Measurements from ENCODE around the gene LPA. TPM values are rescaled to one million over a fixed set of nuclear protein-coding genes. Genes with fewer than 3 reads are reported as not detected.
"Not testable (repeated sequence)": the region's sequence is repeated elsewhere in the genome, so short reads cannot be mapped to it uniquely, and the experiment has no call there.

The LPA gene
- total RNA-seq, 2 experiments from 2014 or later: not detected

- no peak for TF ChIP-seq CTCF (IDR thresholded peaks at IDR 0.05)
- DNase-seq: no peak
- no peak overlapping the region for H3K4me3 Mint-ChIP-seq
- peaks cover 4% of the 10 kb centered on the region for H3K27me3 Mint-ChIP-seq
- no peak overlapping the region for H3K4me3 ChIP-seq (ENCODE audit: low read length)
- peaks cover 0 to 10% of the 10 kb centered on the region in 2 experiments for H3K9me3 ChIP-seq (ENCODE audit: control insufficient read depth in 1 of 2, insufficient read depth in 1 of 2, low read length in 2 of 2)
- no peak for ATAC-seq (ENCODE audit: poor library complexity)
- no peaks in the 10 kb centered on the region for H3K4me1 Mint-ChIP-seq (ENCODE audit: low read depth)
- H3K36me3 ChIP-seq (ENCODE audit: insufficient read depth, low read length): no peaks in the 10 kb centered on the region
- no peaks in the 10 kb centered on the region for H3K36me3 Mint-ChIP-seq (ENCODE audit: low read depth)
- POLR2A ChIA-PET: no interaction called here
- H3K4me1 ChIP-seq (ENCODE audit: insufficient read depth, low read length): no peaks in the 10 kb centered on the region
- peaks cover 0 to 5% of the 10 kb centered on the region in 2 experiments for H3K27me3 ChIP-seq (ENCODE audit: control insufficient read depth in 1 of 2, insufficient read depth in 2 of 2, low read length in 2 of 2)
- H3K27ac Mint-ChIP-seq: no peak overlapping the region
- no peak overlapping the region for H3K27ac ChIP-seq (ENCODE audit: low read depth in 1 of 2, low read length in 2 of 2)
- intact Hi-C loops (cut with DNase I, micrococcal nuclease): no loop called here
- H3K9me3 Mint-ChIP-seq: no peaks in the 10 kb centered on the region
- CTCF ChIA-PET: no interaction called here
These were observed 15.3 kb upstream of the LPA start for GRCh38 chr6:160679402-160679769.

GRCh38 chr6:160678744-160679401 lies 14.8 kb upstream of the LPA start:
- peaks cover 0 to 5% of the 10 kb centered on the region in 2 experiments for H3K27me3 ChIP-seq (ENCODE audit: control insufficient read depth in 1 of 2, insufficient read depth in 2 of 2, low read length in 2 of 2)
- H3K4me3 Mint-ChIP-seq: no peak overlapping the region
- TF ChIP-seq CTCF (IDR thresholded peaks at IDR 0.05): no peak
- no peaks in the 10 kb centered on the region for H3K36me3 ChIP-seq (ENCODE audit: insufficient read depth, low read length)
- H3K36me3 Mint-ChIP-seq (ENCODE audit: low read depth): no peaks in the 10 kb centered on the region
- H3K4me1 Mint-ChIP-seq (ENCODE audit: low read depth): no peaks in the 10 kb centered on the region
- POLR2A ChIA-PET: no interaction called here
- H3K27ac Mint-ChIP-seq: no peak overlapping the region
- DNase-seq: no peak
- intact Hi-C loops (cut with DNase I, micrococcal nuclease): no loop called here
- H3K4me1 ChIP-seq (ENCODE audit: insufficient read depth, low read length): no peaks in the 10 kb centered on the region
- H3K27me3 Mint-ChIP-seq: peaks cover 4% of the 10 kb centered on the region
- no peaks in the 10 kb centered on the region for H3K9me3 Mint-ChIP-seq
- H3K9me3 ChIP-seq (ENCODE audit: control insufficient read depth in 1 of 2, insufficient read depth in 1 of 2, low read length in 2 of 2): peaks cover 0 to 10% of the 10 kb centered on the region in 2 experiments
- CTCF ChIA-PET: no interaction called here
- no peak for ATAC-seq (ENCODE audit: poor library complexity)
- no peak overlapping the region for H3K27ac ChIP-seq (ENCODE audit: low read depth in 1 of 2, low read length in 2 of 2)
- no peak overlapping the region for H3K4me3 ChIP-seq (ENCODE audit: low read length)

GRCh38 chr6:160678230-160678629 lies 14.2 kb upstream of the LPA start:
- Mint-ChIP-seq H3K36me3 (ENCODE audit: low read depth) (no peaks in the 10 kb centered on the region), H3K27me3 (peaks cover 10% of the 10 kb centered on the region), H3K9me3 (no peaks in the 10 kb centered on the region), H3K4me3 (no peak overlapping the region), H3K4me1 (ENCODE audit: low read depth) (no peaks in the 10 kb centered on the region), H3K27ac (no peak overlapping the region)
- H3K36me3 ChIP-seq (ENCODE audit: insufficient read depth, low read length): no peaks in the 10 kb centered on the region
- intact Hi-C loops (cut with DNase I, micrococcal nuclease): no loop called here
- H3K27me3 ChIP-seq (ENCODE audit: control insufficient read depth in 1 of 2, insufficient read depth in 2 of 2, low read length in 2 of 2): peaks cover 0 to 5% of the 10 kb centered on the region in 2 experiments
- ATAC-seq (ENCODE audit: poor library complexity) (no peak), DNase-seq (no peak)
- no peak overlapping the region for H3K27ac ChIP-seq (ENCODE audit: low read depth in 1 of 2, low read length in 2 of 2)
- H3K4me1 ChIP-seq (ENCODE audit: insufficient read depth, low read length): no peaks in the 10 kb centered on the region
- TF ChIP-seq CTCF (IDR thresholded peaks at IDR 0.05): no peak
- POLR2A ChIA-PET: no interaction called here
- no peak overlapping the region for H3K4me3 ChIP-seq (ENCODE audit: low read length)
- H3K9me3 ChIP-seq (ENCODE audit: control insufficient read depth in 1 of 2, insufficient read depth in 1 of 2, low read length in 2 of 2): peaks cover 0 to 10% of the 10 kb centered on the region in 2 experiments
- CTCF ChIA-PET: no interaction called here

GRCh38 chr6:160676418-160676817 lies 12.3 kb upstream of the LPA start:
- H3K27me3 Mint-ChIP-seq: peaks cover 16% of the 10 kb centered on the region
- H3K4me3 Mint-ChIP-seq; H3K36me3 ChIP-seq (ENCODE audit: insufficient read depth, low read length); intact Hi-C loops (cut with DNase I, micrococcal nuclease); H3K27ac ChIP-seq (ENCODE audit: low read depth in 1 of 2, low read length in 2 of 2); DNase-seq; H3K4me1 Mint-ChIP-seq (ENCODE audit: low read depth); POLR2A ChIA-PET; H3K4me3 ChIP-seq (ENCODE audit: low read length); ATAC-seq (ENCODE audit: poor library complexity); H3K4me1 ChIP-seq (ENCODE audit: insufficient read depth, low read length); H3K9me3 ChIP-seq (ENCODE audit: control insufficient read depth in 1 of 2, insufficient read depth in 1 of 2, low read length in 2 of 2); H3K27ac Mint-ChIP-seq; CTCF ChIA-PET; H3K36me3 Mint-ChIP-seq (ENCODE audit: low read depth); H3K9me3 Mint-ChIP-seq; H3K27me3 ChIP-seq (ENCODE audit: control insufficient read depth in 1 of 2, insufficient read depth in 2 of 2, low read length in 2 of 2): not testable (repeated sequence)

All from CD4-positive, alpha-beta T cell (primary cell).